Measurements from ENCODE around the gene EFCAB11.

Gene EFCAB11

DNA sequence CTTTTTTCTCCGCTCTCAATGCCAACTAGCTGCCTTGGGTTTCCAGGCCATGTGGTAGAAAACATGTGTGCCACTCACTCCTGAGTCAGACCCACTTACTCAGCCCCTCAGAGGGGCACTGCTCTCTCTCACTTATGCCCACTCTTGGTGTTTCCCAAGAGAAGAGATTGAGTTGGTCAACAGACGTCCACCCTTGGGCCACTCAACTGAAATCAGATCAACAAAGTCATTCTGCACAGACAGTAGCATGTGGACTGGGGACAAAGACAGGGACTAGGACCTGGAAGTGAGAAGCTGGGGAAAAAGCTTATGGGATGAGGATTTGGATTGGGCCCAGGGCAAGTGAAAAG is 161.2 kb downstream of the EFCAB11 start:
- no peak for DNase-seq (ENCODE audit: low read depth)
- no peak overlapping the region for H3K4me3 ChIP-seq (ENCODE audit: low read depth, low read length)

- no peak for DNase-seq (ENCODE audit: low read depth)
- no peak overlapping the region for H3K4me3 ChIP-seq (ENCODE audit: low read depth, low read length)
Measured at GRCh38 chr14:89792489-89793366, 161.8 kb downstream of the EFCAB11 start.

DNA sequence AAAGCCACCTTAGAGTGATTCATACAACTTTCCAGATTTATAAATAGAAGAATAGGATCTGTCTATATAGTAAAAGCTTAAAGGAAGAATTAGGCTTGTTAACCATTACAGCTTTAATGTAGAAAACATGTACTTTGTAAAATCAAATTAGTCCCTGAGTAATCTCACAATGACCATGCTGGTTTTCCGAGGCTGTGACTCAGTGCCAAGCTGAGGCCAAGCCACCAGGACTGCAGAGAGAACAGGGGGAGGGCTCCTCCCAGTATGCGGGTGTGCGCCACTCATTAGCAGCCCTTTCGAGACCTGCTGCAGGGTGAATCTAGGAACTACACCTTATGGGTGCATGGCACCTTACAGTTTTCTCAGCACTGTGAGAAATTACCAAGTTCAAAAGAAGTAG is 167.0 kb downstream of the EFCAB11 start:
- DNase-seq (ENCODE audit: low read depth) = no peak
- H3K4me3 ChIP-seq (ENCODE audit: low read depth, low read length) = no peak overlapping the region

DNA sequence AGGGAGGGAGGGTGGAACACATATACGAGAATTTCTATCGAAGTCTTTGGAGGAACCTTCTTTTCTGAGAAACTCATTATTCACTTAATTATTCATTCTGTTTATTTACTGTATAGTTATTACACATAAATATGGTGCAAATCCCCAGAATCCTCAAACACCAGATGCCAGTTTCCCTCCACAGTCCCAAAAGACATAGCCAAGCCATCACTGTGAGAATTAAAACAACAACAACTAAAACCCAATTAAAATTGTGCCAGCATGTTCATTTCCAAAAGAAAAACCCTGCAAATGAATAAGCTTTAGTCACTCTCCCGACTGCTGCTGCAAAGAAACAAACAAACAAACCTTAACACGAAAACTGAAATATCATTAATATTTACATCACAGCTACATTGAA is 173.5 kb downstream of the EFCAB11 start:
- no peak for DNase-seq (ENCODE audit: low read depth)

GRCh38 chr14:89779707-89780106 is 174.8 kb downstream of the EFCAB11 start:
- DNase-seq (ENCODE audit: low read depth) = no peak
- no peak overlapping the region for H3K4me3 ChIP-seq (ENCODE audit: low read depth, low read length)

More for the DNA sequence above, 173.5 kb downstream of the EFCAB11 start:
- no peak overlapping the region for H3K4me3 ChIP-seq (ENCODE audit: low read depth, low read length)

DNA sequence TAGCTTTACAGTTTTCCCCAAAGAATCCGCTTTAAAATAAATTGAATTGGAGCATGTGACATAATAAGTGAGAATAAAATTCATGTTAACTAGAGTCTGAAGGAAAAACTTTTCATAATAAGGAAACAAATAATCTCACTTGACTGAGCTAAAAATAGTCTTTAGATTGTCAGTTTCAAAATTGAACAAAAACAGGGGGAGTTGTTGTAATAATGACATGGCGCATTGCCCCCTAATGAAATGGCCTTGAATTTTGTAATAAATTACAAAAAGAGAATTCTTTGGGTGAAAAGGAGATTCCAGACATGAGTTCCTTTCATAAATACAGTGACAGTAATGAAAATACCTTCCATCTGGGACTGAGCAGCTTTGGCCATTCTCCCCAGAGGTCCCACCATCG is 178.6 kb downstream of the EFCAB11 start:
- no peak overlapping the region for H3K4me3 ChIP-seq (ENCODE audit: low read depth, low read length)
- DNase-seq (ENCODE audit: low read depth) = no peak

- no peak for DNase-seq (ENCODE audit: low read depth)
- H3K4me3 ChIP-seq (ENCODE audit: low read depth, low read length) = no peak overlapping the region
Measured at GRCh38 chr14:89775151-89775550, 179.4 kb downstream of the EFCAB11 start.

GRCh38 chr14:89773644-89774316 is 180.8 kb downstream of the EFCAB11 start:
- DNase-seq (ENCODE audit: low read depth) = no peak
- no peak overlapping the region for H3K4me3 ChIP-seq (ENCODE audit: low read depth, low read length)

DNA sequence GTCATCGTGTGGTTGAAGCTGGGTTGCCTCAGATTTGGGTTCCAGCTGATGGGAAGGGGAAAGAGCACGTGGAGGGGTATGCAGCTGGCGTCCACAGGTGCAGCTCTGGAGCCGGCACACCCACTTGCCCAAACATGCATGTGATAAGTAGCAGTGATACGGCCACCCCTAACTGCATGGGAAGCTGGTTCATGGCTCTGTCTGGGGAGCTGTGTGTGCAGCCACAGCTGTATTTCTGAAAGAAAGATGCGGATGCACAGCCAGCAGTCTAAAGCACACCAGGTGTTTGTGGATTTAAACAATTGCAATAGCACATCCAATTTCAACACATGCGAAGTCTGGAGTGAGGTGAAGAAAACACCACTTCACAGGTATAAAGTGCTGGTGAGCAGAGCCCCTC is 181.4 kb downstream of the EFCAB11 start:
- no peak overlapping the region for H3K4me3 ChIP-seq (ENCODE audit: low read depth, low read length)
- DNase-seq (ENCODE audit: low read depth) = no peak

- no peak for DNase-seq (ENCODE audit: low read depth)
- H3K4me3 ChIP-seq (ENCODE audit: low read depth, low read length) = no peak overlapping the region
Measured at GRCh38 chr14:89771251-89771650, 183.3 kb downstream of the EFCAB11 start.

GRCh38 chr14:89767861-89768268 is 186.7 kb downstream of the EFCAB11 start:
- H3K4me3 ChIP-seq (ENCODE audit: low read depth, low read length) = no peak overlapping the region
- DNase-seq (ENCODE audit: low read depth) = no peak

- H3K4me3 ChIP-seq (ENCODE audit: low read depth, low read length) = no peak overlapping the region
- no peak for DNase-seq (ENCODE audit: low read depth)
Measured at GRCh38 chr14:89767131-89767530, 187.4 kb downstream of the EFCAB11 start.

- H3K4me3 ChIP-seq (ENCODE audit: low read depth, low read length) = no peak overlapping the region
- no peak for DNase-seq (ENCODE audit: low read depth)
Measured at GRCh38 chr14:89765346-89765745, 189.2 kb downstream of the EFCAB11 start.

GRCh38 chr14:89760086-89760485 is 194.4 kb downstream of the EFCAB11 start:
- no peak overlapping the region for H3K4me3 ChIP-seq (ENCODE audit: low read depth, low read length)
- DNase-seq (ENCODE audit: low read depth) = no peak

GRCh38 chr14:89757313-89757939 is 197.1 kb downstream of the EFCAB11 start:
- no peak for DNase-seq (ENCODE audit: low read depth)
- H3K4me3 ChIP-seq (ENCODE audit: low read depth, low read length) = no peak overlapping the region

- H3K4me3 ChIP-seq (ENCODE audit: low read depth, low read length) = no peak overlapping the region
- no peak for DNase-seq (ENCODE audit: low read depth)
Measured at GRCh38 chr14:89755816-89756215, 198.7 kb downstream of the EFCAB11 start.

DNA sequence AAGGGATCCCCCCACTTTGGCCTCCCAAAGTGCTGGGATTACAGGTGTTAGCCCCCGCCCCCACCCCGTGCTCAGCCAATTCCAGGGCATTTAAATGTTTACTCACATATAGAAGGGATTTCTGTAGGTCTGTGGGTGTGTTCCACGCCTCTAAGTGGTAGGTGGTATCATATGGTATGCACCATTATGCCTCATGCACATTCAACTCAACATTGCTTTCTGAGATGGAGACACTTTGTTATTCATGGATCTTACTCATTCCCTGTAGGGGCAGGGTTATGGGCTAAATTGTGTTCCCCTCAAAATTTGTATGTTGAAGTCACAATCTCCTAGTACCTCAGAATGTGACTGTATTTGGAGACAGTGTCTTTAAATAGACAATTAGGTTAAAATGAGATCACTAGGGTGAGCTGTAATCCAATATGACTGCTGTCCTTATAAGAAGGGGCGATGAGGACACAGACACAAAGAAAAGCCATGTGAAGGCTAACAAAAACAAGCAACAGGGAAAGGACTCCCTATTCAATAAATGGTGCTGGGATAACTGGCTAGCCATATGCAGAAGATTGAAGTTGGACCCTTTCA is 200.6 kb downstream of the EFCAB11 start:
- H3K4me3 ChIP-seq (ENCODE audit: low read depth, low read length) = no peak overlapping the region
- no peak for DNase-seq (ENCODE audit: low read depth)

DNA sequence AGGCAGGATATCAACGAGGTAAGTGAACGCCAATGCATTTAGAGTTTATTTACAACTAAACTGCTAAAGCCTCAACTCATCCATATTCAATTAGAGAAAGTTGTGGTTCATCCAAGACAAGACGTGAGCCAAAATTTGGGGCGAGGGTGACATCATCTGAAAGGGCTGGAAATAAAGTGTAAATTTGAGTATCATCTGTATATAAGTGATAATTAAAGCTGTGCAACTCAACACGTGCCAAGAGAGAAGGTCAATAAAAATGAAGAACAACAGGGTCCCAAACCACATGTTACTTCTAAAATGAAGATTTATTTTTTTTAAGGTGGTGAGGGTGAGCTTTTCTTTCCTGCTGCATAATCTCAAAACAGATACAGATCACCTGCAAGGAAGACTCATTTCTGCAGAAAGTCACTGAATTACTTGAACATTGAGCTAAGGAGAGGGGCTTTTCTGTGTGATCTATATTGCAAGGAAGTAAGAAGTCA is 203.6 kb downstream of the EFCAB11 start:
- no peak for DNase-seq (ENCODE audit: low read depth)
- H3K4me3 ChIP-seq (ENCODE audit: low read depth, low read length) = no peak overlapping the region

GRCh38 chr14:89750281-89750755 is 204.2 kb downstream of the EFCAB11 start:
- peak; percentile 14 for DNase-seq (ENCODE audit: low read depth)
- H3K4me3 ChIP-seq (ENCODE audit: low read depth, low read length) = no peak overlapping the region

DNA sequence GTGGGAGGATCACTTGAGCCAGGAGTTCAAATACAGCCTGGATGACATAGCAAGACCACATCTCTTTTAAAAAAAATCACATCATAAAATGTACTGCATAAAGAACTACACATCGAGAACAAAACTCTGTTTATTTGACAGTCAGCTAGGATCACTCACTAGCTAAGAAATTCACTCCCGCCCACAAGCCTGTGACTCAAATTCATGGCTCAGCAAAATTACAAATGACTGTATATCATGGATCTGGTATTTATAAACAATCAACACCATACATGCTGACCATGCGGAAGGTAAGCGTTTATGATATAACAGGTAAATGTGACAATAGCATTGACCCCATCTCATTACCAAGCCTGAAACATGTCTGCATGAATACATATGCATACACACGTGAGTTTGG is 206.5 kb downstream of the EFCAB11 start:
- H3K4me3 ChIP-seq (ENCODE audit: low read depth, low read length) = no peak overlapping the region
- DNase-seq (ENCODE audit: low read depth) = no peak
